Pancreas (tissue), 10 donors: ENCODE data around the gene EVA1B. TPM values are rescaled to one million over a fixed set of nuclear protein-coding genes. Genes with fewer than 3 reads are reported as not detected.

Experiments
- ATAC-seq, 4 donors: fragments of 200-7000 bp; cut with Tn5 transposase; one replicate each; pipeline versions ENCODE4 v1.8.0 to v1.9.1; 2020; ENCODE audit warnings: mild to moderate bottlenecking in 4 of 4, moderate library complexity in 4 of 4
- DNase-seq, 6 donors: peaks; one replicate each; pipeline ENCODE4 v3.0.0-alpha.2; 2020
- FAIRE-seq: peaks from 2 replicates; lab custom pipeline; 2012; peaks lifted over from hg19 to GRCh38; lab: Jason Lieb, UNC
- H3K27ac ChIP-seq, 4 donors: fragments of 200-600 bp; sonication (generic); 1 replicate in 3 of 4; 2 replicates in 1 of 4; pipeline versions ENCODE4 v1.5.0 to v1.8.0; 2020
- H3K27me3 ChIP-seq, 4 donors: fragments of 200-600 bp; one replicate each; pipeline ENCODE4 v1.8.0; 2021
- H3K36me3 ChIP-seq, 3 donors: fragments of 200-600 bp; sonication (generic) in 1 of 3; one replicate each; pipeline versions ENCODE4 v1.5.0 to v1.8.0; 2020 to 2021
- H3K4me1 ChIP-seq, 3 donors: fragments of 200-600 bp; one replicate each; pipeline ENCODE4 v1.8.0; 2021
- H3K4me3 ChIP-seq, 4 donors: fragments of 200-600 bp; sonication (generic) in 2 of 4; one replicate each; pipeline versions ENCODE4 v1.5.0 to v1.8.0; 2020 to 2021
- H3K9me3 ChIP-seq, 4 donors: fragments of 200-600 bp; one replicate each; pipeline ENCODE4 v1.8.0; 2021
- CTCF ChIP-seq, 4 donors: fragments of 200-600 bp; sonication (generic) in 3 of 4; IDR thresholded peaks; one replicate each; pipeline versions ENCODE4 v1.5.0 to v1.8.0; 2021; ENCODE audit warnings: antibody characterized with exemption in 4 of 4
- WGBS, 2 donors: extraction: QIAGEN DNeasy Blood & Tissue Kit; methylation state at CpG; one replicate each; pipeline ENCODE4 v1.1.7; 2013; 5-methylcytosine and 5-hydroxymethylcytosine counted together
- intact Hi-C, 3 donors: fragments of 100-400 bp; cut with DNase I; formaldehyde crosslinking; loops; one replicate each; pipeline versions ENCODE4 v1.11.1 to v1.14.2; 2022
- polyA plus RNA-seq, 2 donors: library from polyadenylated mRNA; stranded (reverse); fragments of 200-250 nt; gene quantifications; one replicate each; pipeline ENCODE4 v1.2.3, GENCODE V29; 2013
- total RNA-seq, 6 donors: library from RNA; stranded (reverse); fragmentation: NEBNext Ultra II Directional in 4 of 6; extraction: Animal tissue kit (Norgen Biotek cat#: 25700) in 4 of 6; gene quantifications; one replicate each; pipeline versions ENCODE4 v1.2.1 to v1.2.4, GENCODE V29; 2021 to 2023
- donor health status: healthy with polysubstance abuse.
- donor health status: DM: no; HTN: no; CAD: no; lungs with moderate emphysema.
- donor health status: DM: no; HTN: no; CAD: no.
- donor health status: control.
- donor health status: control.
- donor health status: Bipolar disorder and iron deficiency.
- donor health status: DM: yes; HTN: yes; CAD: no.
- donor health status: DM: no; HTN: no; CAD: no.
- donor health status: DM: no; HTN: no; CAD: no.
- donor health status: DM: yes; HTN: yes; CAD: no.

The EVA1B gene
- total and polyA plus RNA-seq, 8 donors, result 3.3 to 14.0 (median 6.6) TPM

GRCh38 chr1:36320291-36320761 lies 3.1 kb downstream of the EVA1B start:
- WGBS, 2 donors, result 60 to 65% methylated on average over 16 of the region's 16 CpGs
- H3K27me3 ChIP-seq, result no peaks in the 10 kb centered on the region
- intact Hi-C loops, result no loop called here
- DNase-seq (peak in 1 of 6 donors; percentile 43), ATAC-seq (no peak), FAIRE-seq (no peak)
- no peak for TF ChIP-seq CTCF (IDR thresholded peaks at IDR 0.05)
- no peaks in the 10 kb centered on the region for H3K36me3 ChIP-seq
- H3K4me1 ChIP-seq, result peaks cover 0 to 7% (median 0%) of the 10 kb centered on the region in 3 donors
- peak overlapping the region in 1 of 4 donors; percentile 70 for H3K4me3 ChIP-seq
- no peaks in the 10 kb centered on the region for H3K9me3 ChIP-seq
- H3K27ac ChIP-seq, result no peak overlapping the region

GRCh38 chr1:36309397-36309796 lies 14.0 kb downstream of the EVA1B start:
- WGBS, 2 donors, result 93 to 95% methylated on average over 7 of the region's 7 CpGs
- Histone ChIP-seq H3K27ac (no peak overlapping the region), H3K36me3 (peaks cover 0 to 1% (median 0%) of the 10 kb centered on the region in 3 donors), H3K4me3 (no peak overlapping the region), H3K27me3 (no peaks in the 10 kb centered on the region), H3K9me3 (no peaks in the 10 kb centered on the region), H3K4me1 (peaks cover 0 to 4% (median 0%) of the 10 kb centered on the region in 3 donors)
- no peak for ATAC-seq
- intact Hi-C loops, result no loop called here
- no peak for DNase-seq
- FAIRE-seq, result no peak
- no peak for TF ChIP-seq CTCF (IDR thresholded peaks at IDR 0.05)

GRCh38 chr1:36307601-36308330 lies 15.7 kb downstream of the EVA1B start:
- Histone ChIP-seq H3K9me3 (no peaks in the 10 kb centered on the region), H3K4me3 (peak overlapping the region in 1 of 4 donors; percentile 70), H3K36me3 (peaks cover 0 to 12% (median 6%) of the 10 kb centered on the region in 3 donors), H3K27me3 (no peaks in the 10 kb centered on the region), H3K4me1 (peaks cover 0 to 4% (median 0%) of the 10 kb centered on the region in 3 donors), H3K27ac (no peak overlapping the region)
- ATAC-seq, result no peak
- FAIRE-seq, result no peak
- 79 to 85% methylated on average over 9 to 10 of the region's 10 CpGs for WGBS, 2 donors
- intact Hi-C loops, result no loop called here
- TF ChIP-seq CTCF (IDR thresholded peaks at IDR 0.05), result no peak
- peak in 1 of 6 donors; percentile 26 for DNase-seq

GRCh38 chr1:36306902-36307456 lies 16.5 kb downstream of the EVA1B start:
- Histone ChIP-seq H3K27me3 (no peaks in the 10 kb centered on the region), H3K4me3 (peak overlapping the region; percentile 44 to 79 (median 68)), H3K4me1 (peaks cover 0 to 4% (median 0%) of the 10 kb centered on the region in 3 donors), H3K36me3 (peaks cover 0 to 16% (median 11%) of the 10 kb centered on the region in 3 donors), H3K27ac (peak overlapping the region; percentile 37 to 63 (median 58)), H3K9me3 (no peaks in the 10 kb centered on the region)
- no peak for TF ChIP-seq CTCF (IDR thresholded peaks at IDR 0.05)
- ATAC-seq, result peak; percentile 96 to 98 (median 97)
- intact Hi-C loops, result no loop called here
- DNase-seq, result peak; percentile 85 to 95 (median 88)
- WGBS, 2 donors, result 3 to 4% methylated on average over 46 of the region's 46 CpGs
- no peak for FAIRE-seq
